Fibroblast of pulmonary artery (primary cell): Measurements from ENCODE around the gene TP53BP2.

Source experiments
- DNase-seq: peaks from one replicate; pipeline ENCODE4 v3.0.0-alpha.2; 2010; ENCODE audit warnings: low read depth
- H3K4me3 ChIP-seq: replicated peaks from 2 replicates; pipeline ENCODE4 v1.5.1; 2011; ENCODE audit warnings: low read depth, mild to moderate bottlenecking, control low read depth, low read length, moderate library complexity
- TF ChIP-seq, protein P1 (sequence below): IDR thresholded peaks from 2 replicates; pipeline ENCODE4 v1.5.1; 2011; ENCODE audit warnings: mild to moderate bottlenecking, control low read depth, low read length, inconsistent platforms; ENCODE audit errors: missing control alignments

The TP53BP2 gene

DNA sequence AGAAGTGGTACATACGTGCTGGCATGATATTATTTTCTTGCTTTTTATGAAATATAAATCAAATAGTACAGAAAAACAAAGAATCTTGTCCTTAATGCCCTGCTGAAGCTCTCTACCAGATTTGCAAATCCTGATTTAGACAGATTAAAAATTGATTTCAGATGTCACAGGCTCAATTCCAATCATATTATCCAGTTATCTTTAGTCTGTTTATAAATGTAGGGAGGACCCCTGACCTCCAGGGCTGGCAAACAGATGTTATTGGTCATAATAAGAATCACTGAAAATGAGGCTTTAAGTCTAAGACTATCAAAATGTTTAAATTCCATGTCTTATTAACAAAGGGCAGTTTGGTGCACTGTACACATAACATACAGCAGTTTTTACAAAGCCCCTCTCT is 62.1 kb downstream of the TP53BP2 start:
- TF ChIP-seq, protein P1, sequence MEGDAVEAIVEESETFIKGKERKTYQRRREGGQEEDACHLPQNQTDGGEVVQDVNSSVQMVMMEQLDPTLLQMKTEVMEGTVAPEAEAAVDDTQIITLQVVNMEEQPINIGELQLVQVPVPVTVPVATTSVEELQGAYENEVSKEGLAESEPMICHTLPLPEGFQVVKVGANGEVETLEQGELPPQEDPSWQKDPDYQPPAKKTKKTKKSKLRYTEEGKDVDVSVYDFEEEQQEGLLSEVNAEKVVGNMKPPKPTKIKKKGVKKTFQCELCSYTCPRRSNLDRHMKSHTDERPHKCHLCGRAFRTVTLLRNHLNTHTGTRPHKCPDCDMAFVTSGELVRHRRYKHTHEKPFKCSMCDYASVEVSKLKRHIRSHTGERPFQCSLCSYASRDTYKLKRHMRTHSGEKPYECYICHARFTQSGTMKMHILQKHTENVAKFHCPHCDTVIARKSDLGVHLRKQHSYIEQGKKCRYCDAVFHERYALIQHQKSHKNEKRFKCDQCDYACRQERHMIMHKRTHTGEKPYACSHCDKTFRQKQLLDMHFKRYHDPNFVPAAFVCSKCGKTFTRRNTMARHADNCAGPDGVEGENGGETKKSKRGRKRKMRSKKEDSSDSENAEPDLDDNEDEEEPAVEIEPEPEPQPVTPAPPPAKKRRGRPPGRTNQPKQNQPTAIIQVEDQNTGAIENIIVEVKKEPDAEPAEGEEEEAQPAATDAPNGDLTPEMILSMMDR: no peak
- no peak for DNase-seq
- no peak overlapping the region for H3K4me3 ChIP-seq

DNA sequence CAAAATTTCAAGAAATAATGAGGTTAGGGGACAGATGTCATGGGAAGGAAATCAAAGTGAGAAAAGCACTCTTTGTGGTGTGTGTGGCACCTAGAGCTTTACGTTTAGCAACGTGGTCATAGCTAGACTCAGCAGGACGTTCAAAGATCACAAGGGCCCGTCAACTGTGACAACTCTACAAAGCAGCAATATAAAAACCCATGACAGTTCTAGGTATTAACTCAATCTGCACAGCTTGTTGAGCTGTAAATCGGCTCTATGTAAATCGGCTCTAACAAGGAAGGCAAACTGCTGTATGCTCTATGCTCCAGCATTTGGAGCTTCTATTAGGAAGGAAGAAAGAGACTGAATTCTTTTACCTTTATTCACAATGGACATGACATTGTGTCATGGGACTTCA is 64.8 kb downstream of the TP53BP2 start:
- no peak overlapping the region for H3K4me3 ChIP-seq
- TF ChIP-seq, protein P1: no peak
- no peak for DNase-seq

DNA sequence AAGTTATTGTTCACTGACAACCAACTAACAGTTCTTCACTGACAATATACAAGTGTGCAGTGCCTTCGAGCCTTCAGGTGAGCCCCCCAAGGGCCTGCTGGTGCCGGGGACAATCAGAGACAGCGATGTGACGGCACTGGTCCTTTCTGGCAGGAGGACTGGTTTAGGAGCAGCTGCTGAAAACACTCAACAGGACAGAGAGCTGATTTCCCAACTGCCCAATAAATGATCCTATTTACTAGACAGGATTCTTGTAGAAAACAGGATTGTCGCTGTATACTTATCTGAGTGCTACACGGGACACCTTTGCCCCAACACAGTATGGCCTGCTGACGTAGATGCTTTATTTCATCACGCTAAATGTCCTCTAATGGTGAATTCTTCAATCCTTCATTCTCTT is 65.4 kb downstream of the TP53BP2 start:
- no peak for DNase-seq
- no peak overlapping the region for H3K4me3 ChIP-seq
- TF ChIP-seq, protein P1: no peak

DNA sequence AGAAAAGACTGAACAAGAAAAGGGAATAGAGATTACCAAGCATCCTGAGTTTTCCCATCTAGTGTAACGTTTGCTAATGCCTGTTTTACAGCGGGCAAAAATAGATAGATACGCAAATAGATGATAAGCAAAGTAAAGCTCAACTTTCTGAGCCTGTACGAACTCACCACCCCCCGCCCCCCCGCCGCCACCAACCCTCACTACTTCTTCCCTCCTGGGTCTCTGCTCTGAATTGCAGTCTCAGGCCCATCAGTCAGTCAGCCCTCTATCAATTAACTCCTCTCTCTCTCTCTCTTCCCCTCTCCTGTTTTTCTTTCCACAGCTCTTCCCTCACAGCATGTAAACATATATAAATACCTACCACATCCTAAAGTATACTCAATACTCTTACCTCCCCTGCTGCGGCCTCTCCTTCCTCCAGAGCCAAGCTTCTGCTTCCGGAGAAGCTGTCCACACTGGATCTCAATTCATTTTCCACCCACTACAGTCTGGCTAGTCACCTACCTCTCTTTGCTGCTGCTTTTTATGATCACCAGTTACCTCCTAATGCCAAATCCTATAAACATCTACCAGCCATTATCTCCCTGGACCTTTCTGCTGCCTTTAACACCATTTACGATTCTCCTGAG is 68.8 kb downstream of the TP53BP2 start:
- TF ChIP-seq, protein P1: no peak
- DNase-seq: no peak
- H3K4me3 ChIP-seq: no peak overlapping the region

DNA sequence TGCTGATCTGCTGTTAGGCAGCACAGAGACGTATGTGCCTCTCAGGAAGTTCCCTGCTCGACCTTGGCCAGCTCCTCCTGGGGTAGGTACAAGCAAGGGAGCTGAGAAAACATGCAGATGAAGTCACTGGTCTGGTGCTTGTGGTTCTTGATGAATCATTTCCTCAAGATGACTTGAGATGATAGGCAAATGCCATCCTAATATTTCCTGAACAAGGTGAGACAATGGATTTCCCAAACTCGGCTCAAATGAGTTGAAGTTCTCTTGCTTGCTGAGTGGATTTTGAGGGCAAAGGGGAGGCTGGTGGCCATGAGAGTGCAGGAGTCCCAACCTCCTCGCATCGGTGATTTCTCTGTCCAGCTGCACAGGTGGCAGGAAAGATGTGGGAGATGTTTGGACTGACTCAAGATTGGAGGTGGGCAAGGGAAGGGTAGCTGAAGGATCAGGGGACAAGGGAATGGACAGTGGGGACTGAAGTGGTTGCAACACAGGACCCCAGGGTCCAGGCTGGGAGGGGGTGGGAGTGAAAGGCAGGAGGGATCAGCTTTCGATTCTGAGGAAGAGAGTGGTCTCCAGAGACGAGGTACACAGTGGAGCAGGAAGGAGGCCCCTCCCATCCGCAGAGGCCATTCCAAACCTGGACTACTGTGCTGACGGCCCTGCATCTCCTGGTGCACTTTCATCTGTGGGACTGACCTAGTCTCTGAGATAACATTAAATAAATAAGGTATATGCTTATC is 69.5 kb downstream of the TP53BP2 start:
- DNase-seq: peak; percentile 84
- TF ChIP-seq, protein P1: no peak
- no peak overlapping the region for H3K4me3 ChIP-seq

DNA sequence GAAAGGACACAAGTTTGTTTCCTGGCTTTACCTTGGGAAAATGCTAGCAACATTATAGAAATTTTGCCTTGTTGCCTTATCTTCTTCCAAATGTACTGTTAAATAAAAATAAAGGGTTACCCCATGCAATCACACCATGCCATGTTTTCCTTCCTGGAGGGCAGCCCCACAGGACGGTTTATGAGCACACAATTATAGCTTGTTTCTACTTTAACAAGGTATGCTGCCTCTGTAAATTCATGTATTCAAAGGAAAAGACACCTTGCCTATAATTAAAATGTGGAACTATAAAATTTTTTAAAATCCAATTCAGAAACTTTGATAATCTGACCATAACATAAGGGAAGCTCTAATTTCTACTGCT is 70.1 kb downstream of the TP53BP2 start:
- DNase-seq: no peak
- no peak overlapping the region for H3K4me3 ChIP-seq
- TF ChIP-seq, protein P1: no peak

DNA sequence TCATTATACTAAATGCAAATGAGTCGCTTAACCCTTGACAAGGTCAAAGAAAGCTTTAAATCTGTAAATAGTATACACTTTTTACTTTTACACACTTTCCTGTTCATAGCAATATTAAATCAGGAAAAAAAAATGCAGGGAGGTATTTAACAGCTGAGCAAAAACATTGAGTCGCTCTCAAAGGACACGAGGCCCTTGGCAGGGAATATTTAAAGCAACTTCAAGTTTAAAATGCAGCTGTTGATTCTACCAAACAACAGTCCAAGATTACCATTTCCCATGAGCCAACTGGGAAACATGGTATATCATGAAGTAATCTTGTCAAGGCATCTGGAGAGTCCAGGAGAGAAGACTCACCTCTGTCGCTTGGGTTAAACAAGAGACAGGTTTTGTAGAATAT is 70.7 kb downstream of the TP53BP2 start:
- peak; percentile 75 for DNase-seq
- TF ChIP-seq, protein P1: no peak
- no peak overlapping the region for H3K4me3 ChIP-seq
